GM19328 (cell line): ENCODE results near the gene HECTD2.
A peak's percentile ranks its signal among the peaks of the same experiment; 100 is the strongest.
"Not testable (repeated sequence)": the region's sequence is repeated elsewhere in the genome, so short reads cannot be mapped to it uniquely, and the experiment has no call there.

Source experiments
- ATAC-seq: cut with Tn5 transposase; IDR thresholded peaks from one replicate; pipeline ENCODE4 v1.9.1; 2021; ENCODE audit warnings: mild to moderate bottlenecking, moderate library complexity; ENCODE audit not compliant: unreplicated experiment

The HECTD2 gene, protein sequence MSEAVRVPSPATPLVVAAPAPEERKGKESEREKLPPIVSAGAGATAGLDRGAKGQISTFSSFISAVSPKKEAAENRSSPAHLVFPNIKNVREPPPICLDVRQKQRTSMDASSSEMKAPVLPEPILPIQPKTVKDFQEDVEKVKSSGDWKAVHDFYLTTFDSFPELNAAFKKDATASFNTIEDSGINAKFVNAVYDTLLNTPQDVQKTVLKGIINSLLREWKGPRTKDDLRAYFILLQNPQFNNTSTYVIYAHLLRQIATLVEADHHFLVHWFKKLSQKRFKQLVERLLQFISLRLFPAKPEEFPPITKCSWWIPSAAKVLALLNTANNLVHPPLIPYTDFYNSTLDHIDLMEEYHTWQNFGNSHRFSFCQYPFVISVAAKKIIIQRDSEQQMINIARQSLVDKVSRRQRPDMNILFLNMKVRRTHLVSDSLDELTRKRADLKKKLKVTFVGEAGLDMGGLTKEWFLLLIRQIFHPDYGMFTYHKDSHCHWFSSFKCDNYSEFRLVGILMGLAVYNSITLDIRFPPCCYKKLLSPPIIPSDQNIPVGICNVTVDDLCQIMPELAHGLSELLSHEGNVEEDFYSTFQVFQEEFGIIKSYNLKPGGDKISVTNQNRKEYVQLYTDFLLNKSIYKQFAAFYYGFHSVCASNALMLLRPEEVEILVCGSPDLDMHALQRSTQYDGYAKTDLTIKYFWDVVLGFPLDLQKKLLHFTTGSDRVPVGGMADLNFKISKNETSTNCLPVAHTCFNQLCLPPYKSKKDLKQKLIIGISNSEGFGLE

DNA sequence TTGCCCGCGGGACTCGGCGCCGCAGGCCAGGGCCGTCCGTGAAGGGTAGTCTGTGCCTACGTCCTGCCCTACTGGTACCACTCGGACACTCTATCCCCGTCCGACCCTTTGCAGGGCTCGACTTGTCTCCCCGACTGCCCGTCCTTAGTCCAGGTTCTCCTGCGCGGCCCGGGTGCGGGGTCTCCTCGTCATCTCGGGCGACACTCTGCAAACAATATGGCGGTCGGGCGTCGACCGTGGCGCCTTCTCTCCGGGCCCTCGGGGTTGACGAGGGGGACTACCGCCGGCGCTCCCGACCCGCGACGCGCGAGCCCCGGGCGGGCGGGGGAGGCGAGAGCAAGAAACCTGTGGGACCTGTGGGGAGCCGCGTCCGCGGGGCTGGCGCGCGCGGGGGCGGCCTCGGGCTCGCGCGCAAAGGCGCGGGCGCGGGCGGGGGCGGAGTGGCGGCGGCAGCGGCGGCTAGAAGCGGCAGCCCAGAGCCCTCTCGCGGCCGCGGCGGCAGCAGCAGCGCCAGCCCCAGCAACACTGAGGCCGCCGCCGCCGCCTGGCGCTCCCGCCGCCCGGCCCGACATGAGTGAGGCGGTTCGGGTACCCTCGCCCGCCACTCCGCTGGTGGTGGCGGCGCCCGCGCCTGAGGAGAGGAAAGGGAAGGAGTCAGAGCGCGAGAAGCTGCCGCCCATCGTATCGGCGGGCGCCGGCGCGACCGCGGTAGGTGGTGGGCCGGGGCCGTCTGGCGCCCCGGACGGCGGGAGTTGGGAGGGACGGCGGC is at the start of gene HECTD2:
TSS of gene HECTD2 (plus strand) at position 476 of the 769 bp plus-strand sequence. CDS start at position 571, 95 bp downstream.
- peak; percentile 88 for ATAC-seq

DNA sequence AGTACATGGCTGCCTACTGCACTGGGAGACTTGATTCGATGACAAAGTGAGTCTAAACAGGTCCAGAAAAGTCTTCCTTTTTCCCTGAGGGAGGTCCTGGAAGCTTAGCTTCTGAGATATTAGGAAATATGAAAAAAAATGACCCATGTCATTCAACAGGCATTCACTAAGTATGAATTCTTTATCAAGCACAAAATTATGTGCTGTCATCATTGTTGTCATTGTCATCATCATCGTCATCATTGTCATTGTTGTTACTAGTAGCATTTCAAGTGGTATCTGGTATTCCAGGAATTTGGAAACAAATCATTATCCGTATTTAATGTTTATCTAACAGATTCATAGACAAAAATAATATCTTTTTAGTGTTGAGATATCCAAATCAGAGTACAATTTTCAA is 49.7 kb upstream of the HECTD2 start:
- ATAC-seq: no peak

DNA sequence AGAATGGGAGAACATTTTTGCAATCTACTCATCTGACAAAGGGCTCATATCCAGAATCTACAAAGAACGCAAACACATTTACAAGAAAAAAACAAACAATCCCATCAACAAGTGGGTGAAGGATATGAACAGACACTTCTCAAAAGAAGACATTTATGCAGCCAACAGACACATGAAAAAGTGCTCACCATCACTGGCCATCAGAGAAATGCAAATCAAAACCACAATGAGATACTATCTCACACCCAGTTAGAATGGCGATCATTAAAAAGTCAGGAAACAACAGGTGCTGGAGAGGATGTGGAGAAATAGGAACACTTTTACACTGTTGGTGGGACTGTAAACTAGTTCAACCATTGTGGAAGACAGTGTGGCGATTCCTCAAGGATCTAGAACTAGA is 44.6 kb upstream of the HECTD2 start:
- ATAC-seq: not testable (repeated sequence)

DNA sequence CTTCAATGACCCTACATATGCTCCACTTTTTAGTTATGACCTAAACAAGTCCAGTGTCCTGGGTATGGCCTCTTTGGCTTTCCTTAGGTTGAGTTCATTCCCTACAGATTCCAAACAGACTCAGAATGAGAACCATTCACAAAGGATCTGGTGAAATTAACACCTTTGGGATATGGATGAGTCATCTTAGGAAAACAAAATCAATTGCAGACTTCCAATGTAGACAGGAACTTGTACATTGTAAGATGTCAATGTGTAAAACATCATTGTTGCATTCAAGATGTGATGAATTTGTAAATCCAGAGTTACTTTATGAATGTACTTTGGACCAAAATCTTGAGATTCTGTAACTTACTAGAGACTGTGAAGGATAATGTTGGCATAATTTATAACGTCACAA is 43.4 kb upstream of the HECTD2 start:
- no peak for ATAC-seq

DNA sequence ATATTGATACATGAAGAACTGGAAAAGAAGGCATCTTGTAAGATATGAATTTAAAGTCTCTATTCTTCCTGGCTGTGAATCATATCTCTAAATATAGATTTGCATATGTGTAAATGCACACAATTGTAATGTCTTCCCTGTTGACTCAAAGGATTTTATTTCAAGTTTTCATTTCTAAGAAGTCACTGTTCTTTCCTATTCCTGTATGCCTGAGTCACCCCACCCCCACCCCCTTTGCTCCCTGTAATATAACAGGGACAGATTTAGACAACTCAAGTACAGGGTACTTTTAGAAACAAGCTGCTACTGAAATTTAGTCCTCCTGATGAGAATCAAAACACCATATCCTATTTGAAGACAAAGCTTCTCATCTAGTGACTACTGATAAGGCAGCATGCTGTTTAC is 43.0 kb upstream of the HECTD2 start:
- ATAC-seq: no peak

DNA sequence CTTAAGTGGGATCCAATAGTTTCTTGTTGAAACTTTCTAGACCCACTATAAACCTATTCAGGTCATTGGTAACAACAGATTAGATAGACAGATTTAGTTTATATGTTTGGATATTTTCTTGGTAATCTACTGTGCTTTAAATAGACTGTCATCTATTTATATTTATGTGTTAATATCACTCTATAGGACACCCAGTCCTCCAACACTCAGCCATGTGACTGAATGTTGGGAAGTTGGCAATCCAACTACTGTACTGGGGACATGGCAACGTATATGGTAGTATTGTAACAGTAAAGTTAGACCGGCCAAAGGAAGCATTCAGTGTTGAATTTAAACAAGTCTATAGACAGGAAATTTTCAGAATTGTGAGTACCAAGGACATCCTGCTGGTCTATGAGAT is 42.6 kb upstream of the HECTD2 start:
- no peak for ATAC-seq

DNA sequence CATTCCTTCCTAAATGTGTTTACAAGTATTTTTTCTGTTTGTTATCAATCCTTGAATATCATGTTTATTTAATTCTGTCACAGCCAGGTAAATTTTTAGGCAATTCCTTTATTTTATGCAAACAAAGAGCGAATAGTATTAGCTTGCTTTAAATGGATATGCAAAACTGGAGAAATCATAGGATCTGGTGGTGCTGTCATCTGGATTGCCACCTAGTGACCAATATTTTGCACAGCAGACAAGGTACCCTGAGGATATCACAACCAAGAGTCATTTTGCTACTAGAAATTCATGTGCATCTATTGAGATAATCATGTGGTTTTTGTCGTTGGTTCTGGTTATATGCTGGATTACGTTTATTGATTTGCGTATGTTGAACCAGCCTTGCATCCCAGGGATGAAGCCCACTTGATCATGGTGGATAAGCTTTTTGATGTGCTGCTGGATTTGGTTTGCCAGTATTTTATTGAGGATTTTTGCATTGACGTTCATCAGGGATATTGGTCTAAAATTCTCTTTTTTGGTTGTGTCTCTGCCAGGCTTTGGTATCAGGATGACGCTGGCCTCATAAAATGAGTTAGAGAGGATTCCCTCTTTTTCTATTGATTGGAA is 40.1 kb upstream of the HECTD2 start:
- not testable (repeated sequence) for ATAC-seq

DNA sequence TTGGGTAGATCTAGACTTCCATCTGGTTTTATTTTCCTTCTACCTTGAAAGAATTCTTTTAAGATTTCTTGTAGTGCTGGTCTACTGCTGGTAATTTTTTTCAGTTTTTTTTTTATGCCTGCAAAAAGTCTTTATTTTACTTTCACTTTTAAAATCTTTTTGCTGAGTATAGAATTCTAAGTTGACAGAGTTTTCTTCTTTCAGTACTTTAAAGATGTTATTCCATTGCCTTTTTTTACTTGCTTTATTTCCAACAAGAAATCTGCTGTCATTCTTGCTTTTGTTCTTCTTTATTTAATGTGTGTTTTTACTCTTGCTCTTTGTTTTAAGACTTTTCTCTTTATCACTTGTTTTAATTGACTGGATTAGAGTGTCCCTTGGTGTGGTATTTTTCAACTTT is 36.1 kb upstream of the HECTD2 start:
- ATAC-seq: no peak

DNA sequence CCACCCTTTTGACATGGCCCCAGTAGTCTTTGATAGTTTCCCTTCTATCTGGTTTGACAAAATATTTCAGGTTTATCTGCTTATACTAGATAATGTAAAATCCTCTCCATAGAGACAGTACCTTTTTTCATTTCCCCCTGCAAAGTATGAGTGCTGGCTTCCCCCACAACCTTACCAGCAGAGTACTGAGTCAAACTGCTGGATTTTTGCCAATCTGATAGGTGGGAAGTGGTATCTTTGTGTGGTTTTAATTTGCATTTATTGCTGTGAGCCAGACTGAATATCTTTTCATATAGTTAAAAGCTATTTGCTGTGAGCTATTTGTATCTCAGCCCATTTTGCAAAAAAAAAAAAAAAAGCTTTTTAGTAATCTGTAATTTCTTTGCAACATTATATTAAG is 32.1 kb upstream of the HECTD2 start:
- ATAC-seq: no peak

DNA sequence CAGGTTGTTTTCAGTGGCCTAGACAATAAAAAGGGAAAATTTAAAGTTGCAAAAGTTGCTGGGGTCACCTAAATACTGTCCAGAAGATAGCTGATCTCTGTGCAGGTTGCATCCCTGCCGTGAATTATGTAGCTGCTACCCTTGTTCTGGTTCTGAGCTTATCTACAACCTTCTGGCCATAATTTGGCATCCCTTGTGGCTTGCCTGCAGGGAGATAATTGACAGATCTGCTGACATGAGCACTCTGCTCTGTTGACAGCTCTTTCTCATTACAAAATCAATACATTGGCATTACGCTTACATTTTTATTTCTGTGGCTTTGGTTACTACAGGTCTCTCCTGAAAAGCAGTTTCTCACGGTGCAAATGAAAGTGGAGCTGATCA is 29.3 kb upstream of the HECTD2 start:
- no peak for ATAC-seq

DNA sequence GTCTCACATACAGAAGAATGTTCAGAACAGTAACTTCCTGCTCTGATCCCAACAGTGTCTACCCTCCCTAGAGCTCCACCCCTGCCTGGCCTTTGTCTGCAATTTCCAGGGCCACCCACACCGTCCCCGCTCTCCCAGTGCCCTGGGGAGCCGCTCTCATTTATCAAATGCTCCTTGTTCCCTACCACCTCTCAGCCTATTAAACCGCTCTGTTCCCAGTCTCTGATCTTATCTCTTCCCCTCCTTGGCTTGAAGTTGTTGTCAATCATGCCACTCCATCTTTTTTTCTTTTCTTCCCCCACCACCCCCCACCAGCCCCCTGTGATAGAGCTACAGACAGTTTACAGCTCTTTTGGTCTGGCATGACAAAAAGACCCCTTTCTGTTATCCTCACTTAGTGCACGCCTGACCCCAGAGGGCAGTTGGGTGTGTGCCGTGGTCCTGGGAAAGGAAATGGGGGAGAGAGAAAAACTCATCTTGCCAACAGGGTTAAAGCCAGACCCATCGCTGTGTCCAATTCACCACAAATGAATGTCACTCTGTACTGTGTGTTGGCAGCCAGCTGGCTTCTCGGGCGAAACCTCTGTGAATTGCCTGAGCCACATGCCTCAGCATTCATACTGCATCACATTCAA is 28.8 kb upstream of the HECTD2 start:
- no peak for ATAC-seq

DNA sequence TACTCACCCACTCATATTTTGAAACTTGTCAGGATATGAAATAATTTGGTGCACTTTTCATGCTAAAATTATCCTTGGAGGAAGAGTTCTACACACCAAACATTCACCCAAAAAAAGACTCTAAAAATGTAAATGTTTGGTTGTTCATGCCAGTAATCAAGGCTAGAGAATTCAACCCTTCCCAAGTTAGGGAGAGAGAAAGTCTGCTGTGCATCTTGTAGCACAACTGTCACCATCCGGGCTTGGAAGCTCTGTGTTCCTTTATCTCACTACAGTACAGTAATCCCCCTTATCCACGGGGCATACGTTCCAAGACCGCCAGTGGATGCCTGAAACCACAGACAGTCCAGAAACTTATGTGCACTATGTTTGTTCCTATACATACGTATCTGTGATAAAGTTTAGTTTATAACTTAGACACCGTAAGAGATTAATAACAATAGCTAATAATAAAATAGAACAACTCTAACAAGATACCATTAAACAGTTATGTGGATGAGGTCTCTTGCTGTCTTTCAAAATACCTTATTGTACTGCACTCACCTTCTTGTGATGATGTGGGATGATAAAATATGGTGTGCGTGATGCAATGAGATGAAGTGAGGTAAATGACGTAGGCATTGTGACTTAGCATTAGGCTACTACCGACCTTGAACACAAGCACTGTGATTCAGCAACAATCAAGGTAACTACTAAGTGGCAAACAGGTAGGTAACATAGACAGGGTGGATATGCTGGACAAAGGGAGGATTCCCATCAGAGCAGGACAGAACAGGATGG is 24.6 kb upstream of the HECTD2 start:
- no peak for ATAC-seq

DNA sequence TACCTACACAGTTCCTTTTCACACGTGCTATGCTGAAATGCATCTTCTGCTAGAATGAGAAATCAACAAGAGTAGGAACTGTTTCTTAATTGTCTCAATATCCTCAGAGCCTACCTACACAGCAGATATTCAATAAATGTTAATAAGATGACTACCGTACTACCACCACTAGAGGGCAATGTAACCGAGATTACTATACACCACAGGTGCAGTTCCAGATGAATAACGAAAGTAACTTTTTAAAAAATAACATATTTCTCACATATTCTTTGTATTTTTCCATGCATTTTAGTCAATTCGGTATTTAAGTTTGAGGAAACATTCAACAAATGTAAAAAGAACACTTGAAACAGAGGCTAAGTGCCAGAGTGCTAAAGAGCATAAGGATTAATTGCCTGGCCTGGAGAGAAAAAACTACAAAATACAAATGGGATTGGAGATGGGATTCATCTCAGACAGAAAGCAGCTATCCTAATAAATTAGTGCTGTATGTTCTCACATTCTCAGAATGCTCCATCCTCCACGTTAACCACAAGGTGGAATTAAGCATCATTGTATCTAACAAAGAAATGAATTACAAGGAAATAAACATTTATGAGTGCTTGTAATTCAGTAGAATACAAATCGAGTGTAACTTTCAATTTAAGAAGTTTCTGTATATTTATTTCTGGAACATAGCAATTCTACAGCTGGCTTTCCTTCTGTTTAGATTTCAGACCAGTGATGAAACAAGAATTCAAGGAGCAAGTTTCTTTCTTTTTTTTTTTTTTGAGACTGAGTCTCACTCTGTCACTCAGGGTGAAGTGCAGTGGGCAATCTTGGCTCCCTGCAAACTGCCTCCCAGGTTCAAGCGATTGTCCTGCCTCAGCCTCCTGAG is 20.3 kb upstream of the HECTD2 start:
- ATAC-seq: peak; percentile 86

DNA sequence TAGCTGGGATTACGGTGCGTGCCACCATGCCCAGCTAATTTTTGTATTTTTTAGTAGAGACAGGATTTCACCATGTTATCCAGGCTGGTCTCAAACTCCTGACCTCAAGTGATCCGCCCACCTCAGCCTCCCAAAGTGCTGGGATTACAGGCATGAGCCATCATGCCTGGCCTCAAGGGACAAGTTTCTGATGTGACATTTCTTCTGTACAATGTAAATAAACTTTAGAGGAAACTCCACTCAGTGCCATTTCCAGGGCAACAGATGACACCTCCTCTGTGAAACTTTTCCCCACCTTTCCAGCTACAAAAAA is 19.7 kb upstream of the HECTD2 start:
- ATAC-seq: not testable (repeated sequence)

DNA sequence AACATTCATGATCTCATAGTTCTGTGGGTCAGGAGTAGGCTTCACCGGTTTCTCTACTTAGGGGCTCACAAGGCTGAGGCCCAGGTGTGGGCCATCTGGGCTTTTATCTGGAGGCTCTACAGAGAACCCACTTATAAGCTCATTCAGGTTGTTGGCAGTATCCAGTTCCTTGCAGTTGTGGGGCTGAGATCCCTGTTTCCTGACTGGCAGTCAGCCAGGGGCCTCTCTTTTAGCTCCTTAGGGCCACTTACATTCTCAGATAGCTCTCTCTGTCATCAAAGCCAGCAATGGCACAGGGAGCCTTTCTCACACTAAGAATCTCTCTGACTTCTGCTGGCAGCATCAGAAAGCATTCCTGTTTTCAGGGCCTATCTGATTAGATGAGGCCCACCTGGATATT is 18.2 kb upstream of the HECTD2 start:
- ATAC-seq: no peak

DNA sequence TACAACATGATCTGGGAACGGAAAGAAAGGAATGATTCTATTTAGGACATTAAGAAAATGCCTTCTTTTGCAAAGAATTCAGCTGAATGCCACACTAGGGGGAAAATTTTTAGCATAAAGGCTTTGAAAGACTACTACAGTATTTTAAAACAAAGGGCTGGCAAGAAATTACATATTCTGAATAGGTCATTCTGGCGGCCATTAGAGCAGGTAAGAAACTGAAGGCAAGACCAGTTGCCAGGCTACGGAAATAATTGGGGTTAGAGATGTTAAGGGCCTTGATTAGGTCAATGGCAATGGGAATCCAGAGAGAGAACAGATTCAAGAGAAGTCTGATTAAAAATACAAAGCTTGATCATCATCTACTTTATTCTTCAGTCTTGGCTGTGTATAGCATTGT is 3.8 kb upstream of the HECTD2 start:
- no peak for ATAC-seq

DNA sequence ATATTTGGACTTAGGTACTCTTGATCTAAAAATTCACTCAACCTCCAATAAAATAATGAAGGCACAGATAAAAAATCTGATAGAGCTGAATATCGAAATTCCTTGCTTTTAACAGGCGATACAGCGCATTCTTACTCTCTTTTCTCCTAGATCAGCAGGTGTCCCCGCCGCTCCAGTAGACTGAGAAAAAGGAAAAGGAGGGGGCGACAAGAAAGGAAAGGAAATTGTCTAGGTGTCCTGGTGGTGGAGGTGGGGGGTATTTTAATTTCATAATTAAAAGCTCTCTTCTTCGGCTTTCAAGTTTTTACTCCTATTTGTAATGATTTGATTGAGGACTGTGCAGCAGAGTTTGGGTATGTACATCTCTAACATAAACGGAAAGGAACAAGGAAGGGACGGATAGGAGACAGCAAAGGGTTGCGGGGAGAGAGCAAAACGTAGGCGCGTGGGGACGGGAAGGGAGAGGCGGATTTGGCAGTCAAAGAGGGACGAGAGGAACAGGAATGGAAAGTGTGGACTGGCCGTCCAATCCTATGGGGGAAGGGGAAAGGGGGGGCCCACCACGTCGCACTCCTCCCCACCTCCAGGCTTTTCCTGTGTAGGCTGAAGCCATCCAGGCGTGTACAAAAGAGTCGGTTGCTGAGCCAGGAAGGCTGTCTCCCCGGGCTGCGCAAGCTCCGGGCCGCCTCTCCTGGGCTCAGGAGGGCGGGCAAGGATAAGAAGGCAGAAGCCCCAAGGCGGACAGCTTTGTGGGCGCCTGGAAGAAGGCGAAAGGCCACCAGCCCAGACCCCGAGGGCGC is 875 bp upstream of the HECTD2 start:
- peak; percentile 31 for ATAC-seq
